ENCODE results near the gene MRPL24.

The MRPL24 gene

DNA sequence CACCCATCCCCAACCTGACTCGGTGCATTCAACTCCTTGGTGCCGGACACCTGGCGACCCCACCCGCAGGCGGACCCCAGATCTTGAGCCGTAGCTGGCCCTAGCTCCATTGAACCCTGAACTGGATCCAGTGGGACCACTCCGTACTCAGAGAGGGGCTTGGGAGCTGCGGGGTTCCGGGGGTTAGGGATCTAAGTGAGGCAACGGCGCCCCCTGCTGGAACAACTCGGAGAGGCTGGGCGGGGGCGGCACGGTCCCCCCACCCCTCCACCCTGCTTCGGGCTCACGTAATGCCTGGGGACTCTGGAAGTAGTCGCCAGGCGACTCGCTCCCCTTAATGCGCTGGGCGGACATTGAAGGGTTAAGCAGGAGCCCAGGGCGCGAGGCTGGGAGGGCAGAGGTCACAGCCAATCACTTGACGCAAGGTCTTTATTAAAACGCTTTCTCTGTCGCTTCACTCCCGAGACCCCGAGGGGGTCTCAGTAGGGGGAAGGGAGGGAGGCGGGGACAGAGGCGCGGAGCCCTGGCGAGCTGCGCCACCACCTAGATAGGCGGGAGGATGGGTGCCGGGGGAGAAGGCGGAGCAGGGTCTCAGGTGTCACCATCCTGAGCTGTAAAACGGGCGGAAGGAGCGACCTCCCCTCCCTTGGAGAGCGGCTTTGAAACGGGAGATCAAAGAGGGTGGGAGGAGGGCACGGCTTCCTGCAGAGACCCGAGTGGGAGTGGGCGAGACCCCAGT lies 34.8 kb downstream of the MRPL24 start:
- Histone ChIP-seq H3K4me1 (peaks cover 36% of the 10 kb centered on the region), H3K9ac (peak overlapping the region; percentile 77), H3K27me3 (peaks cover 38% of the 10 kb centered on the region), H3K36me3 (no peaks in the 10 kb centered on the region), H3K27ac (peak overlapping the region; percentile 81), H4K20me1 (no peaks in the 10 kb centered on the region; the same call in none of the 2 replicates), H3K4me3 (peak overlapping the region; percentile 69), H3K9me3 (no peaks in the 10 kb centered on the region), H3K4me2 (peak overlapping the region; percentile 99)
- TF ChIP-seq Cebpa-rat (IDR thresholded peaks at IDR 0.05) = no peak

DNA sequence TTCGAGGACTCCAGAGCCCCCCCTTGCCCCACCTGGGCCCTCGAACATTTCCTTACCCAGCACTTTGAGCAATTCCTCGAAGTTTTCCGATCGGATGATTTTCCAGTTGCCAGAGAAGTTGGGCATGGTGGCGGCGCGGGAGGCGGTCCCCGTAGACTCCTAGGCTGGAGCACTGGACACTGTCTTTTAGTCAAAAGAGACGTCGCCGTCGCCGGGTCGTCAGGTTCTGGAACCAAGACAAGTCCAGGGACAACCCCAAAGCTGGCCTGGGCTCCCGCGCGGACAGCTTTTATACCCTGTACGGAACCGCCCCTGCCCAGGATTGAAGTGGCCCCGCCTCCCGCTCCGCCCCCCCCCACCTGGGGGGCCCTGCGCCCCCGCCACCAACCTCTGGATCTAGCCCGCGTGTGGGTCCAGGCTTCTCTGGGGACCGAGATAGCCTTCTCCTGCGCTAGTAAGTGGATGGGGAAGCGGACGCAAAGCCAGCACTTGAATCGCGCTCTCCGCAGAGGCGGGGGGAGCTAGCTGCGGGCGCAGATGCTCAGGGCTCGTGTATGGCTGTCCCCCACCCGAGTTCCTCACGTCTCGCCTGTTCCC lies 35.5 kb downstream of the MRPL24 start, which contains the start of gene CRABP2:
Gene CRABP2 (minus strand): TSS at position 263 of the 597 bp plus-strand sequence. CDS start 137 bp downstream, at position 126.
- H3K27ac ChIP-seq = peak within 1 kb of the TSS; percentile 81
- H3K9ac ChIP-seq = peak within 1 kb of the TSS; percentile 77
- H3K27me3 ChIP-seq = peaks cover 38% of the 10 kb centered on the region
- H4K20me1 ChIP-seq = no peaks in the 10 kb centered on the region; the same call in none of the 2 replicates
- H3K4me3 ChIP-seq = peak within 1 kb of the TSS; percentile 69
- peaks cover 36% of the 10 kb centered on the region for H3K4me1 ChIP-seq
- H3K4me2 ChIP-seq = peak within 1 kb of the TSS; percentile 99
- H3K36me3 ChIP-seq = no peaks in the 10 kb centered on the region
- TF ChIP-seq Cebpa-rat (IDR thresholded peaks at IDR 0.05) = no peak
- no peaks in the 10 kb centered on the region for H3K9me3 ChIP-seq

DNA sequence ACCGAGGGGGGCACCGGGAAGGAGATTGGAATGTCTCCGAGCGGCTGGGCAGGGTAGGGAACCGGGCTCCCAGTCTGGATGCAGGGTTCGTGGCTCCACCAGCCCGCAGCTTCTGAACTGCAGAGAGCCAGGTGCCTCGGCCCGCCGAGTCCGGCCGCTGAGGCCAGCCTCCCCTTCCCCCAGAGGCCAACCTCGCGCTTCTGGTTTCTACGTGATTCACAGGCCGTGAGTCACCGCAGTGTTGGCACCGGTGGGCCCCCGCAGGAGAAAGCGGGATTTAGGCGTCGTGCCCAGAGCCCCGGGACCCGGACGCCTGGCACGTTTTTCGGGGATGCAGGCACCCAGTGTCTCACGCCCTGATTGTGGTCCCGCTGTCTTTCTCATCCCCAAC lies 36.0 kb downstream of the MRPL24 start:
- no peaks in the 10 kb centered on the region for H3K9me3 ChIP-seq
- no peak for TF ChIP-seq Cebpa-rat (IDR thresholded peaks at IDR 0.05)
- H3K4me1 ChIP-seq = peaks cover 36% of the 10 kb centered on the region
- H3K27ac ChIP-seq = no peak overlapping the region
- peaks cover 38% of the 10 kb centered on the region for H3K27me3 ChIP-seq
- H3K4me3 ChIP-seq = peak overlapping the region; percentile 69
- H4K20me1 ChIP-seq = no peaks in the 10 kb centered on the region; the same call in none of the 2 replicates
- H3K4me2 ChIP-seq = peak overlapping the region; percentile 99
- H3K36me3 ChIP-seq = no peaks in the 10 kb centered on the region
- no peak overlapping the region for H3K9ac ChIP-seq

DNA sequence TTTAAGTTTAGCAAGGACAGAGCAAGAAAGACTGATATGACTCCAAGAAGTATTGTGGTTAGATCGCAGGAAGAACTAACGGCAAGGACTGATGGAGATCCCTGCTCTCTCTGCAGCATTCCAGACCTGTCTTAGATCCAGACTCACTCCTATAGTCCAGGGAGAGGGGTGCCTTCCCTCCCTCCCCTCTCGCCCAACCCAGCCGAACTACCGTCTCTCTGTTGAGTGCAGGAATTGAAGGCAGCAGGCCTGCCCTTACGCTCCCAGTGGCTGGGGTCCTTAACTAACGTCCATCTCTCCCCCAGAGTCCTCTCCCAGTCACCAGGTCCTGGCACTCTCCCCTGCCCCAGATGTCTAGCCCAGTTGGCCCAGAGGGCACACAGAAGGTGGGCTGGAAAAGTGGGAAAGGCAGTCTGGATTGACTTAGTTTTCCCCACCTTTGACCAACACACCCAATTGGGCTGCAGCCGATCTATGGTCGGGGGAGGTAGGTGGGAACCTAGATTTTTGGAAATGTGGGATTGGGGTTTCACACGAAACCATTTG lies 36.6 kb downstream of the MRPL24 start:
- H3K27me3 ChIP-seq = peaks cover 38% of the 10 kb centered on the region
- H4K20me1 ChIP-seq = no peaks in the 10 kb centered on the region; the same call in none of the 2 replicates
- H3K4me2 ChIP-seq = no peak overlapping the region
- H3K27ac ChIP-seq = no peak overlapping the region
- H3K4me3 ChIP-seq = no peak overlapping the region
- H3K4me1 ChIP-seq = peaks cover 36% of the 10 kb centered on the region
- no peaks in the 10 kb centered on the region for H3K9me3 ChIP-seq
- no peak for TF ChIP-seq Cebpa-rat (IDR thresholded peaks at IDR 0.05)
- no peaks in the 10 kb centered on the region for H3K36me3 ChIP-seq
- H3K9ac ChIP-seq = no peak overlapping the region

DNA sequence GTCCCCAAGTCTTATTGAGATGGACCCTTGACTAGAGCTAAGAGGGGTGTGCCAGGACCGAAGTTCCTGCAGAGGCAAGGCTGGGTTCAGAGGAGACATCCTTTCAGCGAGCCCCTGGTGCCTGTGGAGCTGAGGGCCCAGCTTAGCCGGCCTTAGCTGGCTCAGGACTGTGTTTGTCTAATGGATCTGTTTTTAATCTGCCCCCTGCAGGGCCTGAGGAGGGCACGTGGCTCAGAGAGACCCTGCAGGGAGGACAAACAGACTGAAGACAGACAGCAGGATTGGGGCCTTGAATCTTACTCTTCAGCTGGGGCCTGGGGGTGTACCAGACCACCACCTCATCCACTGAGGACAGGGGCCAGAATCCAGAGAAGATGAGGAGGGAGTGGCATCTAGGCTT lies 37.1 kb downstream of the MRPL24 start:
- Histone ChIP-seq H3K27me3 (peaks cover 38% of the 10 kb centered on the region), H3K9me3 (no peaks in the 10 kb centered on the region), H3K4me2 (no peak overlapping the region), H3K4me3 (no peak overlapping the region), H3K36me3 (no peaks in the 10 kb centered on the region), H3K4me1 (peaks cover 36% of the 10 kb centered on the region), H3K27ac (no peak overlapping the region), H3K9ac (no peak overlapping the region), H4K20me1 (no peaks in the 10 kb centered on the region; the same call in none of the 2 replicates)
- TF ChIP-seq Cebpa-rat (IDR thresholded peaks at IDR 0.05) = no peak

DNA sequence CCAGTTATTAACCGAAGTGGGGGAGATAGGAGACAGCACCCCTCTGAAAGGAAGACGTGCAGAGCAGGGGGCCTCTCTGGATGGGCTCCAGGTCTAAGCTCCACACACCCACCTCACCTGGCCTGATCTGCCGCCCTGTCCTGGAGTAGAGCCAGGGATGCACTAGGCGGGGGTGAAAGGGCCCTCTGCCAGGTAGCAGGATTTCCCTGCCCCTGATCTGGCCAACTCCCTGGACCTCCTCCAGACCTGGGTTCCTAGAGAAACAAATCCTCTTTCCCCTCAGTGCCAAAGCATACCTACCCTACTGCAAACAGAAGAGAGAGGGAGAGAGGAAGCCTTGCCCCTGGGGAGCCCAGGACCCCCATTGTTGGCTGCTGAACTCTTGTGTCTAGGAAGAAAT lies 37.6 kb downstream of the MRPL24 start:
- H3K9me3 ChIP-seq = no peaks in the 10 kb centered on the region
- H3K27me3 ChIP-seq = peaks cover 38% of the 10 kb centered on the region
- TF ChIP-seq Cebpa-rat (IDR thresholded peaks at IDR 0.05) = no peak
- H4K20me1 ChIP-seq = no peaks in the 10 kb centered on the region; the same call in none of the 2 replicates
- peaks cover 36% of the 10 kb centered on the region for H3K4me1 ChIP-seq
- no peak overlapping the region for H3K4me2 ChIP-seq
- no peak overlapping the region for H3K4me3 ChIP-seq
- H3K27ac ChIP-seq = no peak overlapping the region
- H3K36me3 ChIP-seq = no peaks in the 10 kb centered on the region
- H3K9ac ChIP-seq = no peak overlapping the region

DNA sequence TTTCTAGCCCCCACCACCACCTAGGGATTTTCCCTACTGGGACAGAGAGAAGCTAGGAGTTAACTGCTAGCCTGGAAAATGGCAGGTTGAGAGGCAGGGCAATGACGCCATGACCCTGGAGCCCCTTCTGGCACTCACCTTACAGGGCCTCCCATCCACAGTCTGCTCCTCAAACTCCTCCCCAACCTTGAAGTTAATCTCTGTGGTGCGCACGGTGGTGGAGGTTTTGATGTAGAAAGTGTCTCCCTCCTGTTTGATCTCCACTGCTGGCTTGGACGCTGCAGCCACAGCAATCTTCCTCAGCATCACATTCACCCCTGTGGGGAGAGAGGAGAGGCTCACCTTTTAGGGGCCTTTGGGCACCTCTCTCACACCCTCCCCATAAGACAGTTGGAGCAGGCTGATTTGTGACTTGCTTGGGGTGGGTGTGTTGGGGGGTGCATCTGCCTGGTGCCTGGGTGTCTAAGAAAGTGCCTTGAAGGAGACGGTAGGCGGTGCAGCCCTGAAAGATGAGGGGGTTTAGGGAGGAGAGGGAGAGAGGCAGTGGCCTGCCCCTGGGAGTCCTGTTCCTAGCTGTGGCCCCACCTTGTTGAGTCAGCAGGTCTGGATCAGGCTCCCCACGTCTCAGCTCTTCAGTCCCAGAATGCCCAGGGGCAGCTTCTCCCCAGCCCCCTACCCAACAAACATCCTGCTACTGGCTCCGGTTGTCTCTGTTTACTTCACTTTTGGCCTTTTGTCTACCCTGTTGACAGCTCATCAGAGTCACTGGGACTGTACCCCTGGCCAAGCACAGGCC lies 40.0 kb downstream of the MRPL24 start:
- Histone ChIP-seq H3K36me3 (no peaks in the 10 kb centered on the region), H3K9ac (no peak overlapping the region), H4K20me1 (no peaks in the 10 kb centered on the region; the same call in none of the 2 replicates), H3K27ac (no peak overlapping the region), H3K27me3 (peaks cover 35% of the 10 kb centered on the region), H3K4me3 (no peak overlapping the region), H3K4me2 (no peak overlapping the region), H3K9me3 (no peaks in the 10 kb centered on the region), H3K4me1 (peaks cover 34% of the 10 kb centered on the region)
- no peak for TF ChIP-seq Cebpa-rat (IDR thresholded peaks at IDR 0.05)

DNA sequence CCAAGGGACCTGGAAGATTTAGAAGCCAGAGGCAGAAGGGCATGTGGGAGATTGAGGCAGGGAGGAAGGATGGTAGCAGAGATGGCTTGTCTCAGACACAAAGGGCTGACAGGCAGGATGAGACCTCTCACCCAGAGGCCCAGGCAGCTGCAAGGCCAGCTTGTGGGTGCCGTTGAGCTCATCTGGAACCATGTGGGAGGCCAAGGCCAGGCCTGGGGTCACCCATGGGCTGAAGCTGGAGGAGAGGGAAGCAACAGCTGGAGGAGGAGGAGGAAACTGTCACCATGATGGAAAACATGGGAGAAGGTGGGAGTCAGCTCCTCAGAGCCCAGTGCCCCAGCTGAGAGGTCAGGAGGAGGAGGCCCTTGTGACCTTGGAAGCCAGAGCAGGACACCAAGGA lies 41.9 kb downstream of the MRPL24 start:
- Histone ChIP-seq H3K4me3 (no peak overlapping the region), H3K27me3 (peaks cover 16% of the 10 kb centered on the region), H3K27ac (no peak overlapping the region), H3K36me3 (no peaks in the 10 kb centered on the region), H3K4me1 (peaks cover 29% of the 10 kb centered on the region), H3K4me2 (no peak overlapping the region), H3K9ac (no peak overlapping the region), H4K20me1 (no peaks in the 10 kb centered on the region; the same call in 1 of the 2 replicates), H3K9me3 (no peaks in the 10 kb centered on the region)
- TF ChIP-seq Cebpa-rat (IDR thresholded peaks at IDR 0.05) = no peak

DNA sequence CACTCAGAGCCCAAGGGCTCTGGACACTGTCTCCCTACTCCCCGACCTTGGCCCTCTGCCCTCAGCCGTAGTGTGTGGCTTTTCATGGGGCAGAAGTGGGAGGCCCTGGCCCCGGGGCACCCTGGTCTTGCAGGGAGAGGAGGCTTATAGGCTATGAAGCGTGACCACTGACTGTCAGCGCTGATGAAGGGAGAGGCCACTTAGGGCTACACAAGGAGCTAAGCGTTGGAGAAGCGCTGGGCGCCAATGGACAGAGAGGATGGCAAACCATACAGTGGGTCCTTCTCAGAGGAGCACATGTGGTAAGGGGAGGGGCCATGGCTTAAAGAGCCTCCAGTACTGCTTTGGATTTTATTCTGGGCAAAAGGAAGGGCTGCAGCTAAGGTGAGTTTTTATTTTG lies 43.4 kb downstream of the MRPL24 start:
- H3K4me1 ChIP-seq = peaks cover 44% of the 10 kb centered on the region

More for the DNA sequence above, 43.4 kb downstream of the MRPL24 start:
- H3K9ac ChIP-seq = peak overlapping the region; percentile 11; the same call in 1 of the 2 replicates
- no peak overlapping the region for H3K4me3 ChIP-seq
- H3K9me3 ChIP-seq = no peaks in the 10 kb centered on the region
- H3K27ac ChIP-seq = 0 out of 2 replicates have a peak overlapping the region, but pooled peaks have one; percentile 18
- H3K4me2 ChIP-seq = peak overlapping the region; percentile 66
- peaks cover 15% of the 10 kb centered on the region for H3K27me3 ChIP-seq
- no peaks in the 10 kb centered on the region for H3K36me3 ChIP-seq
- no peak for TF ChIP-seq Cebpa-rat (IDR thresholded peaks at IDR 0.05)
- no peaks in the 10 kb centered on the region for H4K20me1 ChIP-seq

Data from BLaER1 (cell line).